Psoas muscle (tissue), 8 donors: ENCODE results near the gene CDK14. TPM values are rescaled to one million over a fixed set of nuclear protein-coding genes. Genes with fewer than 3 reads are reported as not detected.

Source experiments
- ATAC-seq, 4 donors: fragments of 200-7000 bp; cut with Tn5 transposase; one replicate each; pipeline ENCODE4 v1.9.1; 2020; ENCODE audit warnings: moderate library complexity in 3 of 4, mild to moderate bottlenecking in 2 of 4
- DNase-seq, 2 donors: peaks; one replicate each; pipeline ENCODE4 v3.0.0-alpha.2; 2020
- H3K27ac ChIP-seq: fragments of 200-600 bp; one replicate; pipeline ENCODE4 v1.8.0; 2022
- H3K27me3 ChIP-seq, 3 donors: fragments of 200-600 bp in 1 of 3; one replicate each; pipeline versions ENCODE4 v1.6.1 to v1.8.0; 2013 to 2022; ENCODE audit warnings: low read length in 2 of 3, mild to moderate bottlenecking in 2 of 3, moderate library complexity in 1 of 3; ENCODE audit not compliant: insufficient read depth in 3 of 3
- H3K36me3 ChIP-seq, 2 donors: fragments of 200-600 bp in 1 of 2; one replicate each; pipeline versions ENCODE4 v1.6.1 to v1.8.0; 2013 to 2022; ENCODE audit warnings: low read depth in 1 of 2, mild to moderate bottlenecking in 1 of 2, moderate library complexity in 1 of 2; ENCODE audit not compliant: insufficient read depth in 1 of 2
- H3K4me1 ChIP-seq: fragments of 200-600 bp; one replicate; pipeline ENCODE4 v1.8.0; 2022
- H3K4me3 ChIP-seq: fragments of 200-600 bp; one replicate; pipeline ENCODE4 v1.8.0; 2022; ENCODE audit warnings: mild to moderate bottlenecking
- H3K9me3 ChIP-seq: fragments of 200-600 bp; one replicate; pipeline ENCODE4 v1.8.0; 2022
- CTCF ChIP-seq: fragments of 200-600 bp; IDR thresholded peaks from one replicate; pipeline ENCODE4 v1.8.0; 2022; ENCODE audit warnings: antibody characterized with exemption
- WGBS, 3 donors: extraction: QIAGEN DNeasy Blood & Tissue Kit; methylation state at CpG; one replicate each; pipeline versions ENCODE4 v1.1.6 to v1.1.7; 2013; 5-methylcytosine and 5-hydroxymethylcytosine counted together
- intact Hi-C, 2 donors: fragments of 100-400 bp; cut with DNase I; formaldehyde crosslinking; loops; one replicate each; pipeline versions ENCODE4 v1.11.0 to v1.14.2; 2022
- polyA plus RNA-seq, 3 donors: library from polyadenylated mRNA; stranded (reverse); fragments of 200-250 nt; gene quantifications; one replicate each; pipeline ENCODE4 v1.2.3, GENCODE V29; 2013
- total RNA-seq, 4 donors: library from RNA; stranded (reverse); fragmentation: NEBNext Ultra II Directional in 2 of 4; extraction: Animal tissue kit (Norgen Biotek cat#: 25700) in 2 of 4; gene quantifications; one replicate each; pipeline versions ENCODE4 v1.2.1 to v1.2.4, GENCODE V29; 2021 to 2023
- donor health status: healthy with polysubstance abuse.
- donor health status: DM: no; HTN: no; CAD: no; lungs with moderate emphysema.
- donor health status: Bipolar disorder and iron deficiency.
- donor health status: healthy.
- donor health status: DM: yes; HTN: yes; CAD: no.
- donor health status: DM: no; HTN: no; CAD: no.
- donor health status: DM: no; HTN: no; CAD: no.
- donor health status: DM: yes; HTN: yes; CAD: no.

The CDK14 gene
- total and polyA plus RNA-seq, 7 donors, result 1.7 to 16.6 (median 10.6) TPM

- Histone ChIP-seq H3K9me3 (no peaks in the 10 kb centered on the region), H3K27me3 (no peaks in the 10 kb centered on the region), H3K4me1 (no peaks in the 10 kb centered on the region), H3K27ac (no peak overlapping the region), H3K4me3 (no peak overlapping the region), H3K36me3 (no peaks in the 10 kb centered on the region)
- ATAC-seq (no peak), DNase-seq (no peak)
- no peak for TF ChIP-seq CTCF
- intact Hi-C loops, result no loop called here
Measured at GRCh38 chr7:90759710-90760109, 163.6 kb downstream of the CDK14 start.

GRCh38 chr7:90760892-90761291 lies 164.8 kb downstream of the CDK14 start:
- Histone ChIP-seq H3K9me3 (no peaks in the 10 kb centered on the region), H3K4me1 (no peaks in the 10 kb centered on the region), H3K27me3 (no peaks in the 10 kb centered on the region), H3K36me3 (no peaks in the 10 kb centered on the region), H3K27ac (no peak overlapping the region), H3K4me3 (no peak overlapping the region)
- ATAC-seq (no peak), DNase-seq (no peak)
- intact Hi-C loops, result no loop called here
- TF ChIP-seq CTCF, result no peak
- WGBS, 3 donors, result 87 to 95% (median 91%) methylated on average over 3 of the region's 3 CpGs

GRCh38 chr7:90761584-90761983 lies 165.5 kb downstream of the CDK14 start:
- H3K4me3 ChIP-seq, result no peak overlapping the region
- intact Hi-C loops, result no loop called here
- H3K4me1 ChIP-seq, result peaks cover 6% of the 10 kb centered on the region
- TF ChIP-seq CTCF, result no peak
- no peak overlapping the region for H3K27ac ChIP-seq
- WGBS, 3 donors, result 88 to 100% (median 97%) methylated on average over 1 of the region's 1 CpG
- no peaks in the 10 kb centered on the region for H3K36me3 ChIP-seq
- ATAC-seq, result no peak
- H3K27me3 ChIP-seq, result no peaks in the 10 kb centered on the region
- no peak for DNase-seq
- no peaks in the 10 kb centered on the region for H3K9me3 ChIP-seq

- Histone ChIP-seq H3K36me3 (no peaks in the 10 kb centered on the region), H3K4me1 (peaks cover 8% of the 10 kb centered on the region), H3K4me3 (no peak overlapping the region), H3K27me3 (no peaks in the 10 kb centered on the region), H3K9me3 (no peaks in the 10 kb centered on the region), H3K27ac (no peak overlapping the region)
- intact Hi-C loops, result no loop called here
- 82 to 92% (median 90%) methylated on average over 6 of the region's 6 CpGs for WGBS, 3 donors
- TF ChIP-seq CTCF, result no peak
- DNase-seq, result no peak
- no peak for ATAC-seq
Measured at GRCh38 chr7:90763108-90763507, 167.0 kb downstream of the CDK14 start.

GRCh38 chr7:90764848-90765570 lies 168.9 kb downstream of the CDK14 start:
- Histone ChIP-seq H3K4me1 (peaks cover 16% of the 10 kb centered on the region), H3K4me3 (no peak overlapping the region), H3K27me3 (no peaks in the 10 kb centered on the region), H3K9me3 (no peaks in the 10 kb centered on the region), H3K36me3 (no peaks in the 10 kb centered on the region), H3K27ac (no peak overlapping the region)
- DNase-seq, result no peak
- no peak for ATAC-seq
- intact Hi-C loops, result no loop called here
- 94 to 97% (median 95%) methylated on average over 2 of the region's 2 CpGs for WGBS, 3 donors
- TF ChIP-seq CTCF, result no peak
